Suprapubic skin (tissue), 4 donors: ENCODE data around the gene RALGPS2. TPM values are rescaled to one million over a fixed set of nuclear protein-coding genes. Genes with fewer than 3 reads are reported as not detected.

ENCODE experiments used
- DNase-seq, 2 donors: peaks; one replicate each; pipeline ENCODE4 v3.0.0-alpha.2; 2019; ENCODE audit warnings: low spot score in 2 of 2
- H3K27ac ChIP-seq: fragments of 200-600 bp; sonication (generic); one replicate; pipeline ENCODE4 v1.5.1; 2019
- H3K27me3 ChIP-seq: fragments of 200-600 bp; sonication (generic); one replicate; pipeline ENCODE4 v1.5.1; 2019
- H3K36me3 ChIP-seq: fragments of 200-600 bp; sonication (generic); one replicate; pipeline ENCODE4 v1.5.1; 2019
- H3K4me1 ChIP-seq: fragments of 200-600 bp; sonication (generic); one replicate; pipeline ENCODE4 v1.5.1; 2019
- H3K4me3 ChIP-seq: fragments of 200-600 bp; sonication (generic); one replicate; pipeline ENCODE4 v1.5.1; 2019; ENCODE audit warnings: mild to moderate bottlenecking
- H3K9me3 ChIP-seq: fragments of 200-600 bp; sonication (generic); one replicate; pipeline ENCODE4 v1.5.1; 2019
- EP300 ChIP-seq: sonication (generic); formaldehyde crosslinking; IDR thresholded peaks from one replicate; pipeline ENCODE4 v1.6.1; 2017; ENCODE audit warnings: antibody characterized with exemption
- POLR2A ChIP-seq, 2 donors: fragments of 450-650 bp; IDR thresholded peaks; one replicate each; pipeline ENCODE4 v1.6.1; 2017; ENCODE audit warnings: antibody characterized with exemption in 2 of 2, mild to moderate bottlenecking in 2 of 2, moderate library complexity in 2 of 2
- POLR2AphosphoS5 ChIP-seq, 3 donors: sonication (generic); formaldehyde crosslinking; IDR thresholded peaks; one replicate each; pipeline ENCODE4 v1.6.1; 2017; ENCODE audit warnings: antibody characterized with exemption in 3 of 3
- WGBS: methylation state at CpG from one replicate; pipeline ENCODE4 v1.1.5; 2018; 5-methylcytosine and 5-hydroxymethylcytosine counted together
- total RNA-seq, 4 donors: library from RNA; depleted of rRNA; stranded (reverse); fragments of >200 nt; gene quantifications; one replicate each; pipeline ENCODE4 v1.1.0, GENCODE V29; 2016
- TF ChIP-seq, protein P1 (sequence below), 2 donors: fragments of 200-600 bp in 1 of 2; fragments of 450-650 bp in 1 of 2; sonication (generic) in 1 of 2; IDR thresholded peaks; one replicate each; pipeline ENCODE4 v1.5.1; 2016 to 2019; ENCODE audit warnings: antibody characterized with exemption in 2 of 2, mild to moderate bottlenecking in 1 of 2, moderate library complexity in 1 of 2

Gene RALGPS2
- total RNA-seq, 4 donors from 2014 or later = 16.3 to 47.4 (median 27.8) TPM

DNA sequence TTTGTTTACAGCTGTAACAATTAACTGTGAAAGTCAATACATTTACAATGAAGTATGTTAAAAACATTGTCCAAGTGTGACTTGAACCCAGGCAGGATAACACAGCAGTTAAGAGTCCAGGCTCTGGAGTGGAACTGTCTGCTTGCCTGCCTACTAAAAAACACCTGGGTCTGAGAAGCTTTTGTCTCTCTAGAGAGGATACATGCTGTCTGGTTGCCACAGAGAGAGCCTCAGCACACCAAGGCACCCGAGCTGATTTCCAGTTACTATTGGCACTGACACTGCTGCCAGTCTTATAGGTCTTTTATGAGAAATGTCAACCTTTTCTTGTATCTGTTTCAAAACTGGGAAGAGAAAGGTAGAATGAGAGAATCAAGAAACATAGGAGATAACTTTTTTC is 20.2 kb upstream of the RALGPS2 start:
- TF ChIP-seq POLR2A (IDR thresholded peaks at IDR 0.05) (no peak), POLR2AphosphoS5 (IDR thresholded peaks at IDR 0.05) (no peak), EP300 (no peak)
- TF ChIP-seq, protein P1, sequence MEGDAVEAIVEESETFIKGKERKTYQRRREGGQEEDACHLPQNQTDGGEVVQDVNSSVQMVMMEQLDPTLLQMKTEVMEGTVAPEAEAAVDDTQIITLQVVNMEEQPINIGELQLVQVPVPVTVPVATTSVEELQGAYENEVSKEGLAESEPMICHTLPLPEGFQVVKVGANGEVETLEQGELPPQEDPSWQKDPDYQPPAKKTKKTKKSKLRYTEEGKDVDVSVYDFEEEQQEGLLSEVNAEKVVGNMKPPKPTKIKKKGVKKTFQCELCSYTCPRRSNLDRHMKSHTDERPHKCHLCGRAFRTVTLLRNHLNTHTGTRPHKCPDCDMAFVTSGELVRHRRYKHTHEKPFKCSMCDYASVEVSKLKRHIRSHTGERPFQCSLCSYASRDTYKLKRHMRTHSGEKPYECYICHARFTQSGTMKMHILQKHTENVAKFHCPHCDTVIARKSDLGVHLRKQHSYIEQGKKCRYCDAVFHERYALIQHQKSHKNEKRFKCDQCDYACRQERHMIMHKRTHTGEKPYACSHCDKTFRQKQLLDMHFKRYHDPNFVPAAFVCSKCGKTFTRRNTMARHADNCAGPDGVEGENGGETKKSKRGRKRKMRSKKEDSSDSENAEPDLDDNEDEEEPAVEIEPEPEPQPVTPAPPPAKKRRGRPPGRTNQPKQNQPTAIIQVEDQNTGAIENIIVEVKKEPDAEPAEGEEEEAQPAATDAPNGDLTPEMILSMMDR (IDR thresholded peaks at IDR 0.05) = no peak
- Histone ChIP-seq H3K27ac (no peak overlapping the region), H3K4me1 (no peaks in the 10 kb centered on the region), H3K9me3 (no peaks in the 10 kb centered on the region), H3K27me3 (no peaks in the 10 kb centered on the region), H3K36me3 (no peaks in the 10 kb centered on the region), H3K4me3 (no peak overlapping the region)
- DNase-seq = no peak
- 77% methylated on average over 1 of the region's 1 CpG for WGBS

DNA sequence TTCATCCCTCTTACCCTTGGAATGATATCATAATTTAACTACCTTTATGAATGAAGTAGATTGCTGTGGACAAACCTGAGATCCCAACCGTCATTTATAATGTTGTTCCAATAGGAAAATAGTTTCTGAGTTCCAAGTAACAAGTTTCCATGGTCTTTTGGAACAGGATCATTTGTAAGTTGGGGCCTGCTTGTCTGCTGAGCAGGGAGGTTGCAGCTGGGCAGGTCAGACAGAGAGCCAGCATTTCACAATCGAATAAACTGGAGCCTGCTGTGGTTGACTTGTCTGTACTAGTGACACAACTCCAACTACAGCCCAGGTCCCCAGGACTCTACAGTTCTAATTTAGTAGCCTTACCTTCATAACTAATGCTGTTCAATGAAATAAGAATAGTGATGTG is 18.6 kb upstream of the RALGPS2 start:
- Histone ChIP-seq H3K27ac (no peak overlapping the region), H3K36me3 (no peaks in the 10 kb centered on the region), H3K9me3 (no peaks in the 10 kb centered on the region), H3K4me1 (no peaks in the 10 kb centered on the region), H3K4me3 (no peak overlapping the region), H3K27me3 (no peaks in the 10 kb centered on the region)
- WGBS = 46% methylated on average over 2 of the region's 2 CpGs
- TF ChIP-seq EP300 = no peak
- TF ChIP-seq POLR2A (IDR thresholded peaks at IDR 0.05) = no peak
- TF ChIP-seq, protein P1 (IDR thresholded peaks at IDR 0.05) = no peak
- no peak for TF ChIP-seq POLR2AphosphoS5 (IDR thresholded peaks at IDR 0.05)
- no peak for DNase-seq

DNA sequence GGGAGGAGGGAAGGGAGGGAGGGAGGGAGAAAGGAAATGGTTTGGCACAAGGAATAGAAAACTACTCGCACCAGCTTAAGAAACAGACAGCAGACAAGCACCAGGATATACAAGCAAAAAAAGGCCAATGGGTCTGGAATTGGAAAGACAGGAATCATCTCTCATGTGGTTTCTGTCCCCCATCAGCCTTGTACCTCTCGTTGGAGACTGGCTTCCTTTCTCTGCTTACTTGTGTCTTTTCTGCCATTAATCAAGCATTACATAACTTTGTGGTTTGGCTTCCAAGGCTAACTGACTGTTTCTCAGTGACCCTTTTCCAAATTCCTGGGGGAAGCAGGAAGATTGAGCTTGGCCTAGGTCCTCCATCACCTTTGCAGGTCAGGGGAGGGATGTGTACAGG is 11.8 kb upstream of the RALGPS2 start:
- Histone ChIP-seq H3K9me3 (no peaks in the 10 kb centered on the region), H3K4me1 (no peaks in the 10 kb centered on the region), H3K27me3 (no peaks in the 10 kb centered on the region), H3K27ac (no peak overlapping the region), H3K36me3 (no peaks in the 10 kb centered on the region), H3K4me3 (no peak overlapping the region)
- TF ChIP-seq POLR2AphosphoS5 (IDR thresholded peaks at IDR 0.05) (no peak), POLR2A (IDR thresholded peaks at IDR 0.05) (no peak)
- WGBS = 37% methylated on average over 2 of the region's 2 CpGs
- no peak for DNase-seq

DNA sequence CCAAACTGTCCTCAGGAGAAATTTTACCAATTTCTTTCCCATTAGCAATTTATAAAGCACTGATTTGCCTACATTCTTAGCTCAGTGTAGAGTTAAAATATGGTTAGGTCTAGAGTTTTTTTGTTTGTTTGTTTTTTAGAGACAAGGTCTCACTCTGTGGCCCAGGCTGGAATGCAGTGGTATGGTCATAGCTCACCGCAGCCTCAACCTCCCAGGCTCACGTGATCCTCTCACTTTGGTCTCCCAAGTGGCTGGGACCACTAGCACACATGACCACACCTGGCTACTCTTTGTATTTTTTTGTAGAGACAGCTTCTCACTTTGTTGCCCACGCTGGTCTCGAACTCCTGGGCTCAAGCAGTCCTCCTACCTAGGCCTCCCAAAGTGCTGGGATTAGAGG is 10.6 kb upstream of the RALGPS2 start:
- Histone ChIP-seq H3K27me3 (no peaks in the 10 kb centered on the region), H3K9me3 (no peaks in the 10 kb centered on the region), H3K36me3 (no peaks in the 10 kb centered on the region), H3K4me3 (no peak overlapping the region), H3K4me1 (no peaks in the 10 kb centered on the region), H3K27ac (no peak overlapping the region)
- TF ChIP-seq EP300 (no peak), POLR2A (IDR thresholded peaks at IDR 0.05) (no peak), POLR2AphosphoS5 (IDR thresholded peaks at IDR 0.05) (no peak)
- TF ChIP-seq, protein P1 (IDR thresholded peaks at IDR 0.05) = no peak
- WGBS = 95% methylated on average over 4 of the region's 4 CpGs
- DNase-seq = no peak

DNA sequence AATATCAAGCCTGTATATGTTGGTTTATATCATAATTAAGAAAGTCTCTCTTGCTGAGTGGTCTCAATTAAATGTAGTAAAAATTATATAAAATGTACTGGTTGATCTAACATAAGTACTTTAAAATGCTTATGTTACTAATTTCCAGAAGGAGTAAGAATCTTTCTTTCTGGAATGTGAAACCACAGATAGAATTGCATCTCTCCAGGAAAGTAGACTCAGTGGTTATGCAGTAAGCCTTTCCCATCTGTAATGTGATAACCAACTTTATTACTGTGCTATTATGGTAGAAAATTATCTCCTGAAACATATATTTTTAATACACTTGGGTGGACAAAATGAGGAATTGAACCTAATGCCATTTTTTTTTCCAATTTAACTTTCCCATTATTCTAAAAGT is 8.9 kb upstream of the RALGPS2 start:
- Histone ChIP-seq H3K36me3 (no peaks in the 10 kb centered on the region), H3K27ac (no peak overlapping the region), H3K27me3 (no peaks in the 10 kb centered on the region), H3K4me3 (no peak overlapping the region), H3K9me3 (no peaks in the 10 kb centered on the region), H3K4me1 (no peaks in the 10 kb centered on the region)
- TF ChIP-seq EP300 = no peak
- TF ChIP-seq, protein P1 (IDR thresholded peaks at IDR 0.05) = no peak
- TF ChIP-seq POLR2AphosphoS5 (IDR thresholded peaks at IDR 0.05) = no peak
- TF ChIP-seq POLR2A (IDR thresholded peaks at IDR 0.05) = no peak
- no peak for DNase-seq

DNA sequence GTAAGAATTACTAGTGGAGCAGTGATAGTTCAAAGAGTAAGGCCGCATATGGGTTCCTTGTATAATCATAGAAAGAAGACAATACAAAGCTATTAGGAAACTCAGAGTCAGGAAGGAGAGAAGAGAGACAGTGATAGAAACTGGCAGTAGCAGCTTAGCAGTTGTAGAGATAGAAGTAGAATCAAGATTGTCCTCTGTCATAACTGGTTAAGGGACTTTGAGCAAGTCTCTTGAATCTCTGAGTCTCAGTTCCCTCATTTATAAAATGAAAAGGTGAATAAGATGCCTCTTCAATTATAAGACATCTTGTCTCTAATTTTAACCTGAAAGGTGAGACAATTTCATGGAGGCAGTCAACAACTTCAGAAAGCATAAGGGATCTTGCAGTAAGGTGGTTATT is 6.5 kb upstream of the RALGPS2 start:
- DNase-seq = no peak
- no peaks in the 10 kb centered on the region for H3K9me3 ChIP-seq
- 93% methylated on average over 1 of the region's 1 CpG for WGBS
- H3K27me3 ChIP-seq = no peaks in the 10 kb centered on the region
- no peaks in the 10 kb centered on the region for H3K36me3 ChIP-seq
- no peak overlapping the region for H3K4me3 ChIP-seq
- no peak for TF ChIP-seq POLR2A (IDR thresholded peaks at IDR 0.05)
- TF ChIP-seq, protein P1 (IDR thresholded peaks at IDR 0.05) = no peak
- no peak overlapping the region for H3K27ac ChIP-seq
- H3K4me1 ChIP-seq = no peaks in the 10 kb centered on the region
